Activated CD8-positive, alpha-beta T cell treated with anti-CD3 and anti-CD28 coated beads for 36 hours (primary cell): ENCODE results near the gene NEURL1. TPM values are rescaled to one million over a fixed set of nuclear protein-coding genes. Genes with fewer than 3 reads are reported as not detected.

Experiments
- ATAC-seq: fragments of 200-7000 bp; cut with Tn5 transposase; one replicate; pipeline ENCODE4 v1.10.0; 2021; ENCODE audit warnings: mild to moderate bottlenecking, moderate library complexity
- CTCF ChIA-PET: fragments of 350-600 bp; sonication (Branson Sonifier 250); formaldehyde crosslinking; loops from one replicate; lab custom pipeline; 2021; ENCODE audit warnings: antibody characterized with exemption; lab: Charles Lee
- POLR2A ChIA-PET: fragments of 350-600 bp; sonication (Branson Sonifier 250); formaldehyde crosslinking; loops from one replicate; lab custom pipeline; 2021; ENCODE audit warnings: antibody characterized with exemption; lab: Charles Lee
- DNase-seq: peaks from one replicate; pipeline ENCODE4 v3.0.0-alpha.2; 2020
- H3K27ac Mint-ChIP-seq: one replicate; pipeline ENCODE4 v1.8.0; 2021; ENCODE audit warnings: mild to moderate bottlenecking, mixed read lengths
- H3K27me3 Mint-ChIP-seq: one replicate; pipeline ENCODE4 v1.8.0; 2021; ENCODE audit warnings: mixed read lengths
- H3K36me3 Mint-ChIP-seq: one replicate; pipeline ENCODE4 v1.8.0; 2021; ENCODE audit warnings: low read depth, mixed read lengths
- H3K4me1 Mint-ChIP-seq: one replicate; pipeline ENCODE4 v1.8.0; 2021; ENCODE audit warnings: low read depth, mixed read lengths
- H3K4me3 Mint-ChIP-seq: one replicate; pipeline ENCODE4 v1.8.0; 2021; ENCODE audit warnings: mild to moderate bottlenecking, moderate library complexity, mixed read lengths
- H3K9me3 Mint-ChIP-seq: one replicate; pipeline ENCODE4 v1.8.0; 2021; ENCODE audit warnings: mixed read lengths
- CTCF ChIP-seq: fragments of 200-600 bp; IDR thresholded peaks from one replicate; pipeline ENCODE4 v1.8.0; 2022; ENCODE audit warnings: antibody characterized with exemption, mild to moderate bottlenecking
- intact Hi-C: fragments of 100-400 bp; cut with micrococcal nuclease; formaldehyde crosslinking; loops from one replicate; pipeline ENCODE4 v1.10.0; 2022
- total RNA-seq, 2 experiments: library from RNA; stranded (reverse); gene quantifications; one replicate each; pipeline ENCODE4 v1.2.3, GENCODE V29; 2021

NEURL1 gene
- total RNA-seq, 2 experiments from 2014 or later: 1.7 to 1.9 TPM

GRCh38 chr10:103609231-103610082 is 116.0 kb downstream of the NEURL1 start:
- H3K4me3 Mint-ChIP-seq: no peak overlapping the region
- H3K36me3 Mint-ChIP-seq: no peaks in the 10 kb centered on the region
- H3K9me3 Mint-ChIP-seq: no peaks in the 10 kb centered on the region
- CTCF ChIA-PET: interaction anchor here (6.7 kb wide), 1 partner anchor 77 kb away, joined by 53 read pairs; no protein-coding TSS in a partner anchor
- DNase-seq (no peak), ATAC-seq (no peak)
- POLR2A ChIA-PET: interaction anchor here (0.6 kb wide), 1 partner anchor 70 kb away, joined by 3 read pairs; no protein-coding TSS in a partner anchor
- no peaks in the 10 kb centered on the region for H3K4me1 Mint-ChIP-seq
- H3K27ac Mint-ChIP-seq: no peak overlapping the region
- no peaks in the 10 kb centered on the region for H3K27me3 Mint-ChIP-seq
- intact Hi-C loops: no loop called here
- TF ChIP-seq CTCF: no peak

GRCh38 chr10:103610083-103610472 is 116.6 kb downstream of the NEURL1 start:
- no peak for ATAC-seq
- DNase-seq: no peak
- Mint-ChIP-seq H3K4me3 (no peak overlapping the region), H3K9me3 (no peaks in the 10 kb centered on the region), H3K4me1 (no peaks in the 10 kb centered on the region), H3K27me3 (no peaks in the 10 kb centered on the region), H3K36me3 (no peaks in the 10 kb centered on the region), H3K27ac (no peak overlapping the region)
- POLR2A ChIA-PET: interaction anchor here (0.6 kb wide), 1 partner anchor 69 kb away, joined by 3 read pairs; no protein-coding TSS in a partner anchor
- intact Hi-C loops: no loop called here
- TF ChIP-seq CTCF: no peak
- CTCF ChIA-PET: interaction anchor here (6.7 kb wide), 1 partner anchor 76 kb away, joined by 53 read pairs; no protein-coding TSS in a partner anchor

GRCh38 chr10:103610921-103611511 is 117.5 kb downstream of the NEURL1 start:
- ChIA-PET CTCF (interaction anchor here (1.0 to 6.7 kb wide), 2 partner anchors 18 to 75 kb away, joined by 3 to 53 read pairs; no protein-coding TSS in a partner anchor), POLR2A (no interaction called here)
- H3K36me3 Mint-ChIP-seq: no peaks in the 10 kb centered on the region
- DNase-seq (no peak), ATAC-seq (no peak)
- no peaks in the 10 kb centered on the region for H3K4me1 Mint-ChIP-seq
- no peak for TF ChIP-seq CTCF
- intact Hi-C loops: no loop called here
- H3K4me3 Mint-ChIP-seq: no peak overlapping the region
- no peaks in the 10 kb centered on the region for H3K9me3 Mint-ChIP-seq
- no peaks in the 10 kb centered on the region for H3K27me3 Mint-ChIP-seq
- H3K27ac Mint-ChIP-seq: no peak overlapping the region

GRCh38 chr10:103612462-103613365 is 119.2 kb downstream of the NEURL1 start:
- ChIA-PET CTCF (interaction anchor here (1.2 to 6.7 kb wide), 2 partner anchors 70 to 74 kb away, joined by 3 to 53 read pairs; no protein-coding TSS in a partner anchor), POLR2A (interaction anchor here (1.2 to 1.6 kb wide), 2 partner anchors 36 to 67 kb away, joined by 3 to 4 read pairs; no protein-coding TSS in a partner anchor)
- Mint-ChIP-seq H3K36me3 (no peaks in the 10 kb centered on the region), H3K4me3 (no peak overlapping the region), H3K27ac (no peak overlapping the region), H3K9me3 (no peaks in the 10 kb centered on the region), H3K4me1 (no peaks in the 10 kb centered on the region), H3K27me3 (no peaks in the 10 kb centered on the region)
- DNase-seq: no peak
- ATAC-seq: no peak
- intact Hi-C loops: no loop called here
- TF ChIP-seq CTCF: no peak
